GM19455 (cell line): ENCODE results near the gene CACFD1.

Experiments
- ATAC-seq: cut with Tn5 transposase; IDR thresholded peaks from one replicate; pipeline ENCODE4 v1.9.1; 2021; ENCODE audit not compliant: unreplicated experiment

Gene CACFD1

DNA sequence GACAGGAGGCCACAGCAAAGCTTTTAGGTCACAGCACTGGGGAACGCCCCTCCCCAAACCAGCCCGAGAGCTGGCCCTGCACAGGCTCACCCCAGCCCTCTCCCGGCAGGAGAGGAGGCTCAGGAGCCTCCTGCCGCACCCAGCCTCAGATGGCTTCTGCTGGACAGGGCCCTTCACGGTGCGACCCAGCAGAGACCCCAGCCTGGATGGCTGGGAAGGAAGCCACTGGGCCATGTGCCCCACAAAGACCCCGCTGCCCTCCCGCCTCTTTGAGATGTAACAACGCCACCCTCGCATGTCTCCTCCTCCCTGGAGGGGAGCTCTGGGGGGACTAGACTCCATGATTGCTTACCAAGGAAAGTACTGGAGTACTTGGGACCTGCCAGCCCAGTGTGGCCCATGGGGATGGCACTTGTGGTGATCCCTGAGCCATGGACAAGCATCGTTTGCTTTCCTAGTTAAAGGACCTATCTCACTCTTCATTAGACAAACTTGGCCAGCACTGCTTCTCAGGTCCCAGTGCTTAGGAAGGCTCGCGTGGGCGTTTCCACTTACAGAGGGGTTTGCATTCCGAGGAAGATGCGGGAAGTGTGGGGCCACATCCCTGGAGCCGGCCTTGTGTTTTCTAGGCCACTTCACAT is 56.0 kb downstream of the CACFD1 start:
- ATAC-seq = no peak

DNA sequence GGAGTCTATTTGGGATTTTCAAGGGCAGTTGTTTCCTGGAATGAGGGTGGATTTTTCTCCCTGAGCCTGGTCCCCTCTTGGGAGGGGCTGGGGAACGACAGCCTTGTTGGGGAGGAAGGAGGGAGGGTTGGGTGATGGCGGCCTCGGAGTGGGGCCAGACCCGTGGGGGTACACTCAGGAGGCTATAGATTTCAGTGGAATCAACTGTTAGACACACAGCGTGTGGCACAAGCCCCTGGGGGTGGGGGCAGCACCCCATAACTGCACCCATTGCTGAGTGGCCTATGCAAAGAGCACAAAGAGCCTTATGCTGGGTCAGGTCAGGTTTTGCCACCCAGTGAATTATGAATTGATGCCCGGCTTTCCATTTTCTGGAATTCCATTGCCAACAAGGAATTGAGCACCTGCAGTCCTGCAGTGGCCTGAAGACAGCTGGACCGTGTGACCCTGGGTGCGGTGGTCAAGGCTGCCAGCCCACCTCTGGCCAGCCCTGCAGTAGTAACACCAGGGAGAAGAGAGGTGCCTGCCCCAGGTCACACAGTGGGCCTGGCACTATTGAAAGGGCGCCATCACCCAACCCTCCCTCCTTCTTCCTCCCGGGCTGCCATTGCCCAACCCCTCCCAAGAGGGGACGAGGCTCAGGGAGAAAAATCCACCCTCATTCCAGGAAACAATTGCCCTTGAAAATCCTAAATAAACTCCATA is 56.6 kb downstream of the CACFD1 start:
- no peak for ATAC-seq

DNA sequence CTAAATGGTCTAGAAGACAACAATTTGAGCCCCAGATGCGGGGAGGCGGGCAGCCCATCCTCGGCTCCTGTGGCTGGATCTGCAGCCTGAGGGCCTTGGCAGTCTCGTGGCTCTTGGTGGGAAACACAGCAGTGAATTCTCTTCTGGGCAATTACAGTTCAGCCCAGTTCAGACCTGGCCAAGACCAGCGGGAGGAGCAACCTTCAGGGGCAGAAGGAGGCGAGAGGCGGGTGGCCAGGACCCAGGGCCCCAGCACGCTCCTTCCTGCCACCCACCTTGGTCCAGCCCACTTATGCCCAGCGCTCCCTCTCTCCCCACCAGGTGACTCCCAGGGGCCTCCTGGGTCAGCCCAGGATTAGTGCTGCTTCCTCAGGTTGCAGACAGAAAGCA is 57.2 kb downstream of the CACFD1 start:
- no peak for ATAC-seq

GRCh38 chr9:133517711-133518110 is 57.9 kb downstream of the CACFD1 start:
- ATAC-seq = no peak

DNA sequence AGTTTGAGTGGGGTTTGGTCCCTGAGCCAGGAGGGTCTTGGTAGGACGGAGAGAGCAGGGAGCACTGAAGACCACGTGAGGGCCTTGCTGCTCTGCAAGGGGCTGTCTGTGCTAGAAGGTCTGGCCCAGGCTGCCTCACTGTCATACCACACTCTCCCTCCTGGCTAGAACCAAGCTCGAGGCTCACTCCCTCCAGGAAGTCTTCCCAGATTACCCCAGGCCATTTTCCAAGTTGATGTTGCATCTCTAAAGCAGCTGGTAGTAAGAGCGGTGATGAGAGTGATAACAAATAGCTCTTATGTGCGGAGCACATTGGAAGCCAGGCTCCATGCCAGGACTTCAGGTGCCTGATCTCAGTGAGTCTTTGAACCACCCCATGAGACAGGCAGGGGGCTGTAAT is 58.4 kb downstream of the CACFD1 start:
- no peak for ATAC-seq

DNA sequence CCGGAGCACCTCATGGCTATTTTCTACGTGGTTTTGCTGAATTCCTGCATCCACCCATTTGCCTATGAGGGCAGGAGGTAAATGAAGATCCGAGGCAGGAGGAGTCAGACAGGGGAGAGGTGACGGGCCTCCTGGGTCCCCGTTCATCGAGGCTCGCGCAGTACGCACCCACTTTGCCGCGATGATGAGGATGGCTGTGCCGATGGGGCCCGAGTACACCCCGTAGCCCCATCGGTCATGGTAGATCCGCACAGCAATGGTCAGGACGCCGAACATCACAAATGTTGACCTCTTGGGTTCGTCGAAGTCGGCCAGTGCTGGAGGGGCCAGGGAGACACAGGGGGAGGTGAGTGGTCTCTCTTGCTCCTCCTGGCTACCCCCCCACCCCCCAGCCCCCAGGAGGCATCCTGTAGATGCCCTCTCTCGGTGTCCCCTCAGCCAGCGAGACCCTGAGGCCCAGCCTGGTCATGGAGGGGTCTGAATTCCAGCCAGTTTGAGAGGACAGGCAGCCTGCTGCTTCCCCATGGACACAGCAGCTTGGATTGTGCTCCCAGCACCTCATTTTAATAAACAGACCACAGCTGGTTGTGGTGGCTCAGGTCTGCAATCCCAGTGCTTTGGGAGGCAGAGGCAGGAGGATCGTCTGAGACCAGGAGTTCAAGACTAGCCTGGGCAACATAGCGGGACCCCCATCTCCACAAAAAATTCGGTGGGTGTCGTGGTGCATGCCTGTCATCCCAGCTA is 59.1 kb downstream of the CACFD1 start:
- no peak for ATAC-seq

DNA sequence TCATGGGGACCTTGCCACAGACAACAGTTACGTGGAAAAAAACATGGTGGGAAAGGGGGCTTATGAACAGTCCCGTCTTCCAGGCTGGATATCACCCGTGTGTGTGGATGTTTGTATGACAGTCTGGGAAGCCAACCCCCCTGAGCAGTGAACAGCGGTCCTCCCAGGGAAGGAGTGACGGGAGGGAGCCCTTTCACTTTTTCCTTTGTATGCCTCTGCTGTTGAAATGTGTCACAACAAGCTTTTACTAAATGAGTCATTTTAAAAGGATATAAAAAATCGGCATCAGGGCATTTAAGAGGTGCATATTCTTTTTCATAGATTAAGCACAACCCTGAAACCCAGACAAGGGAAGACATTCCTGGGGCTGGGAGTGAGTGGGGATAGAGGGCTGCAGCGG is 59.9 kb downstream of the CACFD1 start:
- no peak for ATAC-seq

DNA sequence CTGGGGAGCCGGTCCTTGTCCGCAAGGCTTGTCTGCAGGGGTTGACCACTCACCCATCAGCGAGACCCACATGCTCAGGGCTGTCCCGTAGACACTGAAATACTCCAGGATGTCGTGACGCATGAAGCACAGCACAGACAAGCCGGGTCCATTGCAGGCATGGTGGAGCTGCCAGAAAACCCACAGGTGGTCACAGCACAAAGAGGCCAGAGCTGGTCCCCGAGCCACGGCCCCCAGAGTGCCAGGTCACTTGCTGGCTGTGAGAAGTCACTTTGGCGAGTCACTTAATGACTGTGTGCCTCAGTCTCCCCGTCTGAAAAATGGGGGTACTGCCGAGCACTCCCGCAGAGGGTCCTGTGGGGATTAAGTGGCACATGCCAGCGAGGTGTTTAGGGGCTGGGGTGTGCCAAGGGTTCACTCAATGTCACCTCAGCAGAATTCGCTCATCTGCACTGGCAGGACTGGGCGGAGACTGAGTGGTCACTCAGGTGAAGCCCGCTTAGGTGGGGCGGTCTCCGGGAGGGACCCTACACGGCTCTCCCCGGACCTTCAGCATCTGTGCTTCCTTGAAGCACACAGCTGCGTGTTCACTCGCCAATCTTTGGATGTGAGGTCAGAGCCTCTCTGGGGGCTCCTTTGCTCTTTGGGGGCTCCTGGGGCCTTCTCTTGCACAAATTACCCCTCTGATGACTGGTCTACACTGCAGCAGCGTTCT is 60.5 kb downstream of the CACFD1 start:
- ATAC-seq = no peak
